ENCODE measurements around the gene MANSC4.
A peak's percentile ranks its signal among the peaks of the same experiment; 100 is the strongest.

MANSC4 gene

GRCh38 chr12:27785882-27786570 is 6.0 kb upstream of the MANSC4 start:
- no peak for TF ChIP-seq SPI1 (IDR thresholded peaks at IDR 0.05; ENCODE audit: low read depth, low read length)
- no peak for TF ChIP-seq POU2F2 (IDR thresholded peaks at IDR 0.05; ENCODE audit: low read depth, low read length)
- DNase-seq (ENCODE audit: insufficient read length, low spot score), result no peak
- no peak for FAIRE-seq

DNA sequence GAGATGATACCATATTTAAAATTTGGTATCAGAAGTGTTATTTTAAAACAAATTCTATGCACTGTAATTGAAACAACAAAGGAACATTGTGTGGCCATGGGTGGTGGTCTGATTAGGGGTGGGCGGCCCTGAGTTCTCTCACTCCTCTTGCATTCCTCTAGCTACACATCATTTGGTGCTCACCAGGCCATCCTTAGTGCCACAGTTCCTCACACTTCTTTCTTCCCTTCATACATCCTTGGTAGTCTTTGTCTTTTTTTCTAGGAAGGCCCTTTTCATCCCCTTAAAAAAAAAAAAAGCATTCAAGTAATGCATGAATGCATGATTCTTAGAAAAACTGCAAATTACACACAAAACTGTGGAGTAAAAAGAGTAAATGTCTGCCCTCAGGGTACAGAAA is 2.4 kb upstream of the MANSC4 start:
- FAIRE-seq (no peak), DNase-seq (ENCODE audit: insufficient read length, low spot score) (no peak)
- TF ChIP-seq TAF1 (IDR thresholded peaks at IDR 0.05; ENCODE audit: low read depth, low read length) (no peak), POLR2AphosphoS5 (IDR thresholded peaks at IDR 0.05; ENCODE audit: low read depth, low read length) (no peak), PAX5 (IDR thresholded peaks at IDR 0.05; ENCODE audit: insufficient read depth, low read length, severe bottlenecking) (no peak), SPI1 (IDR thresholded peaks at IDR 0.05; ENCODE audit: low read depth, low read length) (no peak)

DNA sequence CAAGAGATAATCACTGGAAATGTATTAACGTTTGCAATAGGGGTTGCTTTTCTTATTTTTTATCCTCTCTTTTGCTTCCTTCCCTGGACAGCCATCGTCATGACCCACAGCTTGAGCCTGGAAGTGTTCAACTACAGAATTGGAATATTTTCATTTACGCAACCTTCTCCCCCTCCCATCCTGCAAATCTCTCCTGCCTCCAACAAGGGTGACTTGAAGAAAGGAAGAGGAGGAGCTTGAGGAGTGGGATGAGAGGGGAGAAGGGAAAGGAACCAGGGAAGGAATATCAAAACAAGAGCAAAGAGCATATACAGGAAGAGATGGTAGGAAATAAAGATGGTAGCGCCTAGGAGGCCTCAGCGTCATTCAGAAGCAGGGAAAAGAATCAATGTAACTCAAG is 1.6 kb upstream of the MANSC4 start:
- no peak for TF ChIP-seq POLR2A (IDR thresholded peaks at IDR 0.05; ENCODE audit: low read depth, low read length)
- DNase-seq (ENCODE audit: insufficient read length, low spot score), result no peak
- FAIRE-seq, result no peak

GRCh38 chr12:27780612-27781408 is 774 bp upstream of the MANSC4 start:
- DNase-seq (ENCODE audit: insufficient read length, low spot score) (peak; percentile 36), FAIRE-seq (peak; percentile 82)

DNA sequence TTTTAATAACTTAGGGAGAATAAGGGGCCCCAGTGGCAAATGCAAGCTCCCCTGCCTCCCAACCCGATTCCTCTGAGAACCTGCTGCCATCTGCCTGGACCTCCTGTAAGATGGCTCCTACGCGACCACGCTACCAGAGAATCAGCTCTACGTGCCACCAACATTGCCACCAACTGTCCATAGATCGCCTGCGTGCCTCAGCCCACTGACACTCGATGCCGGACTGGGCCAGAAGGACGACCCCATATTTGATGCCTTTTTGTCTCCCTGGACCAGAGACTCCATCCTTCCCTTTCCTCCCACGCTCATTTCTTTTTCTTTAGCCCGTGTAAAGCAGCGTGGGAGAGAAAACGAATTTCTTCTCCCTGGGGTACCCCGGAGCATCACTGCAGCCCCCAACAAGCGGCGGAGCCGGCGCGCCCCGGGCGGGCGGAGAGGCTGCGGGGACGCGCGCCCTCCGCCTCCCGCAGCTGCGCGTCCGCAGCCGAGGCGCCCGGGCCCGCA is 568 bp downstream of the MANSC4 start:
- peak; percentile 40; the same call in 1 of the 2 replicates for TF ChIP-seq TAF1 (IDR thresholded peaks at IDR 0.05; ENCODE audit: low read depth, low read length)
- TF ChIP-seq PAX5 (IDR thresholded peaks at IDR 0.05; ENCODE audit: insufficient read depth, low read length, severe bottlenecking), result no peak
- DNase-seq (ENCODE audit: insufficient read length, low spot score) (peak; percentile 21), FAIRE-seq (peak; percentile 85)

More at GRCh38 chr12:27780612-27781408, 774 bp upstream of the MANSC4 start:
- no peak for TF ChIP-seq SPI1 (IDR thresholded peaks at IDR 0.05; ENCODE audit: low read depth, low read length)
- no peak for TF ChIP-seq PAX5 (IDR thresholded peaks at IDR 0.05; ENCODE audit: insufficient read depth, low read length, severe bottlenecking)
- no peak for TF ChIP-seq POLR2AphosphoS5 (IDR thresholded peaks at IDR 0.05; ENCODE audit: low read depth, low read length)
- no peak for TF ChIP-seq POU2F2 (IDR thresholded peaks at IDR 0.05; ENCODE audit: low read depth, low read length)
- TF ChIP-seq POLR2A (IDR thresholded peaks at IDR 0.05; ENCODE audit: low read depth, low read length), result no peak
- no peak for TF ChIP-seq TAF1 (IDR thresholded peaks at IDR 0.05; ENCODE audit: low read depth, low read length)

DNA sequence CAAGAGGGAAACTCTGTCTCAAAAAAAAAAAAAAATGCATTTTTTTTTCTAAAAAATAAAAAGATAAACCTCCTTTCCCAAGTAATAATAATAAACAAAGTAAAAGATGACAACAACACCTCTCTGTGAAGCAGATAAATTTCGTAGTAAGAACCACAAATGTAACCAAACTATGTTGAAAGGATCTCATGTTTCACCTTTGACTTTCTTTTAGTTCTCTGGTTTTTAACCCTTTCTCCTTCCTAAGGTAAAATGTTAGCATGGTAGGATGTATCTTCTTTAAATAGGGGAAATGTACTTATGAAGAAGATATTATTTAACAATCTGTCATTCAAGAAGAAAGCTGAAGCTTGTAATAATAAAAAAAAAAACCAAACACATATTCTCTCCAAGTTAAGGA is 1.8 kb downstream of the MANSC4 start:
- FAIRE-seq, result no peak
- DNase-seq (ENCODE audit: insufficient read length, low spot score), result no peak
- no peak for TF ChIP-seq POLR2AphosphoS5 (IDR thresholded peaks at IDR 0.05; ENCODE audit: low read depth, low read length)
- TF ChIP-seq TAF1 (IDR thresholded peaks at IDR 0.05; ENCODE audit: low read depth, low read length), result no peak
- no peak for TF ChIP-seq POU2F2 (IDR thresholded peaks at IDR 0.05; ENCODE audit: low read depth, low read length)
- no peak for TF ChIP-seq PAX5 (IDR thresholded peaks at IDR 0.05; ENCODE audit: insufficient read depth, low read length, severe bottlenecking)
- no peak for TF ChIP-seq POLR2A (IDR thresholded peaks at IDR 0.05; ENCODE audit: low read depth, low read length)
- TF ChIP-seq SPI1 (IDR thresholded peaks at IDR 0.05; ENCODE audit: low read depth, low read length), result no peak

DNA sequence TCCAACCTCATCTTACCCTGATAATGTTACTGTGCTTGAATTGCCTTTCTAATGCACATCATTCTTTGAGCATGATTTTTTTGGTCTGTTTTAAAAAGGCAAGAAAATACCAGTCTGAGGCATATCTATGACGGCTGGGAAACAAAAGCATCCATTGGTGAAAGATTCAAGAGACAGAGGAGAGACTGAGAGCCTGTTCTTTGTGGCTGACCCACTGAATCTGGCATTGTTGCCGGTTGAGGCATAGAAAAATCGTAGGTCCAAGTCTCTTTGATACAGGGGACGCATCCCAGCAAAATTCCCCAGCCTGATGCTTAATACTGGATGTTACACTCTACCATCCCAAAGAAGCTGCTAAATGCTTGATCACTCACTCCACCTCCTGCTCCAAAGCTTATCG is 2.9 kb downstream of the MANSC4 start:
- no peak for DNase-seq (ENCODE audit: insufficient read length, low spot score)
- TF ChIP-seq POLR2A (IDR thresholded peaks at IDR 0.05; ENCODE audit: low read depth, low read length), result no peak
- TF ChIP-seq POU2F2 (IDR thresholded peaks at IDR 0.05; ENCODE audit: low read depth, low read length), result no peak
- no peak for TF ChIP-seq TAF1 (IDR thresholded peaks at IDR 0.05; ENCODE audit: low read depth, low read length)
- no peak for TF ChIP-seq PAX5 (IDR thresholded peaks at IDR 0.05; ENCODE audit: insufficient read depth, low read length, severe bottlenecking)
- no peak for TF ChIP-seq SPI1 (IDR thresholded peaks at IDR 0.05; ENCODE audit: low read depth, low read length)
- TF ChIP-seq POLR2AphosphoS5 (IDR thresholded peaks at IDR 0.05; ENCODE audit: low read depth, low read length), result no peak
- FAIRE-seq, result no peak

DNA sequence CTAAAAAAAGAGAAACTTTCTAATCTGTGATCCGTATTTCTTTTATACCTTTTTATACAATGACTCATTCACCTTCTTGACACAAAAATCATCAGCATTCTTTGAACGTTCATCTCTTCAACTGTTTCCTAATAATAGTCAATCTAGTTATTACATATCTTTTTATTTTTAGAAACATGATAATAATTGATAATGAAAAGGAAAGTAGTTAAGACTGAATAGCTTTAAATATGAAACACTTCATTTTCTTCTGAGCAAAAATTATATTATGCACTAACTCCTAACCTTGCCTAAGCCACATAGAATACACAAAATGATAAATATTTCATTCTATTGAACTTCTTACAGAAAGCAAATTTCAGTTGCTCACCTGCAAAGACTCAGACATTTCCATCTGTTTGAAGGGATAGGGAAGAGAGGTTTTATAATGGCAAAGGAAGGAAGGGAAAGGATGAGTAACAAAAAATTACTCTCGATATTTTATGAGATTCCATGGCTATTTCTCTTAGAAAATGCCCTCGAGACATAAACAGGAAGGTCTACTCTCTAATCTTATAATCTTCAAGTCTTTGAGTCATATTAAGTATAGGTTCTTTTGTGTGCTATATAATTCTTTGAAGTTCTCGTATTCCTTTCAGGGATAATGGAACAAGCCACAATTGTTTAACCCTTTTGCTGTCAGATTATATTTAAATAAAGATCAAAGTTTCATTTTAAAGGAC is 7.5 kb downstream of the MANSC4 start:
- no peak for TF ChIP-seq TAF1 (IDR thresholded peaks at IDR 0.05; ENCODE audit: low read depth, low read length)
- no peak for TF ChIP-seq SPI1 (IDR thresholded peaks at IDR 0.05; ENCODE audit: low read depth, low read length)
- DNase-seq (ENCODE audit: insufficient read length, low spot score), result no peak
- no peak for FAIRE-seq

GRCh38 chr12:27771481-27772327 is 8.3 kb downstream of the MANSC4 start:
- no peak for TF ChIP-seq PAX5 (IDR thresholded peaks at IDR 0.05; ENCODE audit: insufficient read depth, low read length, severe bottlenecking)
- no peak for TF ChIP-seq POLR2A (IDR thresholded peaks at IDR 0.05; ENCODE audit: low read depth, low read length)
- no peak for TF ChIP-seq SPI1 (IDR thresholded peaks at IDR 0.05; ENCODE audit: low read depth, low read length)
- TF ChIP-seq POU2F2 (IDR thresholded peaks at IDR 0.05; ENCODE audit: low read depth, low read length), result no peak
- no peak for TF ChIP-seq POLR2AphosphoS5 (IDR thresholded peaks at IDR 0.05; ENCODE audit: low read depth, low read length)
- TF ChIP-seq TAF1 (IDR thresholded peaks at IDR 0.05; ENCODE audit: low read depth, low read length), result no peak
- FAIRE-seq (no peak), DNase-seq (ENCODE audit: insufficient read length, low spot score) (no peak)

Data from GM12891 (cell line).